HG02798 (cell line): ENCODE results near the gene KLHDC7A.

Source experiments
- ATAC-seq: cut with Tn5 transposase; IDR thresholded peaks from one replicate; pipeline ENCODE4 v1.9.1; 2021; ENCODE audit warnings: mild to moderate bottlenecking; ENCODE audit not compliant: unreplicated experiment, poor library complexity

Gene KLHDC7A

DNA sequence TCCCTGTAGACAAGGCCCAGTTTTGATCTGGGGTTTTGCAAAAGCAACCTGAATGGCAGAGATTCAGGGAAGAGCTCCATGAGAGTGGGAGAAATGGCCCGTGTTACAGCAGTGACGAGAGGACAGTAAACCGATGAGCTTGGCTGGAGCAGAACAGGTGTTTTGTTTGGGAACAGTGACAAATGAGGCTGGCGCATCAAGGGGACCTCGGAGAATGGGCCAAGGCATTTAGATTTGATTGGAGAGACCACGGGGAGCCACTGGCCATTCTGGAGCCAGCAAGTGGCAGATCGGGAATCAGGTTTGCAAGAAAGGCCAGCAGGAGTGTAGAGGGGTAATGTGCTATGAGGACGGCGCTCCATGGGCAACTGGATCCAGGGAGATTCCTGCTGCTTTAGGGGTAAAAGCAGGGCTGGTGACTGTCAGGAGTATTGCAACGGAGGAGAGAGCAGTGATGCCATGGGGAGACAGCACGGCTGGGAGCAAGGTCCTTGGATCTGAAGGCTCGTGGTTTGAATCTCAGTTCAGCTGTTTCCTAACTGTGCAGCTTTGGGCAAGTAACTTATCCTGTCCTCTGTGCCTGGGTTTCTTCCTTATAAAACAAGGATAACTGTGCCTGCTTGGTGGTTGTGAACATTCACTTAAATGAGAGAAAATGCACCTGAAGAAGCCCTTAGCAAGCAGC, 9.9 kb upstream of the KLHDC7A start:
- no peak for ATAC-seq

DNA sequence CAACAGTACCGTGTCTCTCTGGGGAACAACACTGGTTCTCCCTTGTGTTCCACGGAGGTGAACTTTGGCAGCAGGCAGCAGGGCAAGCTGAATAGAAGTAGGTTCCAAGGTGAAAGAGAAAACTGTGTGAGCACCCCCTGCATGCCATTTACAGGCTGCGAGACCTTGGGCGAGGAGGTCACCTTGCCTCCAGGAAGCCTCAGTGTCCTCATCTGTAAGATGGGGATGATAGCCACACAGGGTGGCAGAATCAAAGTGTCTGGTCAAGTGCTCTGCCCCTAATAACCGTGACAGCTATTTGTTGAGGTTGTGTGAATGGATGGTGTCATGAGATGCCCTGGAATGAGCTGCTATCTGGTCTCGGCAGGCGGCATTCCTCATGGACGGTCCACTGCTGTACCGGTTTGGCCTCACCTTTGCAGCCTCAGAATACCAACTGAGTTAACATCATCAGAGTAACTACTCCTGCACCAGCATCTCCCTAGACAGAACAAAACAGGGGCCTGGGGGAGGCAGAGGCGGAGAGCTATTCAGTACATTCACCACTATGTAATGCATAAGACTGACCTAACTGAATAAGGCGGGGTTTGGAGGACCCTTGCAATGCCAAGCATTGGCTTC, 7.4 kb upstream of the KLHDC7A start:
- ATAC-seq: no peak

DNA sequence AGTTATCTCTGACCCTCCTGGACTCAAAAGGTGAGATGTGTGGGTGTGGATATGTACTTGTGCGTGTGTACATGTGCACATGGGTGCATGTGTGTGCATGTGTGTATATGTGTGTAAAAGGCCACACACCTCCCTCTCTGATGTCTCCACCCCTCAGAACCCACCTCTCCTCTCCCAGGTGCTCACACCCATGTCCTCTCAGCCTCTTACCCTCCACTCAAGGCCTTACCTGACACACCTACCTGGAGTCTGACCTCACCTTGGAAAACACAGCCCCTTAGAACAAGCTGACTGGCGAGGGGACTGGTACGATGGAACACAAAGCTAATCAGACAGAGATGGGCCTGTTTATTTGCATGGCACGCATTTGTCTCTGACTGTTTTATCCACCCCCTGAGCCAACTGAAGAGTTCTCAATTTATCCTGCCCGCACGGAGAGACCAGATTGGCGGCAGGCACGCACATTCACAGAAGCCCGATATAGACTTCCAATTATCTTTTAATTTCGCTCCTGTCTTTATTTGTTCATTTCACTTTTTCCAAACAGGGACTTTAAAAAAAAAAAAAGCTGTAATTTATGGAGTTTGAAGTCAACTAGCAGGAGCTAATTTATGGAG, 6.1 kb upstream of the KLHDC7A start:
- ATAC-seq: no peak

DNA sequence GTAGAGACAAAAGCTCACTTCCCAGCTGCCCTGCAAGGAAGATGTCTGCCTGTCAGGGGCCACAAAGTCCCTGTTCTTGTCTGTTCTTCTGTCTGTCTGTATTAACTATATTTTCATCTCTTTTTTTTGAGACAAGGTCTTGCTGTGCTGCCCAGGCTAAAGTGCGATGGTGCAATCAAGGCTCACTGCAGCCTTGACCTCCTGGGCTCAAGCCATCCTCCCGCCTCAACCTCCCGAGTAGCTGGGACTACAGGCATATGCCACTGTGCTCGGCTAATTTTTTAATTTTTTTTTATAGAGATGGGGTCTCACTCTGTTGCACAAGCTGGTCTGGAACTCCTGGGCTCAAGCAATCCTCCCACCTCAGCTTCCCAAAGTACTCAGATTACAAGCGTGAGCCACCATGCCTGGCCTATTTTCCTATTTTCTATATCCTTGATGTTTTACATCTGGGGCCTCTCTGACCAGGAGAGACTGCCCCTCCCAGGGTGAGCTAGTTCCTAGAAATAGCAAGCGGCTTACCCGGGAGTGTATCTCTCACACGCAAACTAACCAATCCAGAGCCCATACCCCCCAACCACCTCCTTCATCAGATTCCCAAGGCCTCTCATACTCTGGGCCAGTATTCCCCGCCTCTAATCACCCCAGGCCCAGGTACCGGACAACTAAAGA, 5.4 kb upstream of the KLHDC7A start:
- ATAC-seq: no peak

DNA sequence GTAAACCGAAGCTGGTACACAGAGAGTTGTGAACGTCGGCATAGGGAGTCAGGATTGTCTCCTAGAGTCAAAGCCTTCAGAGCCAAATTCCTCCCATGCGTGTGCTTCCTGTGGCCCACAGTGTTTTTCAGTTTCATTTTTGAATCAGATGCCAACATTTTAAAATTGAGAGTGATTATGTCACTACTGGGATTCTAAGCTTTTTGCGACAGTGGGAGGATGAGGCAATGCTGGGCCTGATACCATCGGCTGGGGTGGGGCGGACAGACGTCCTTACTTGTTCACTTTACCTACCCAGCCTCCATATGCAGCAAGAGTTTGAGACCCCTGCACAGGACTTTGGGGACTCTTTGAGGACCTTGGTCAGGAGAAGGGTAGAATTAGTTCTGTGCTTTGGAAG, 1.3 kb upstream of the KLHDC7A start:
- ATAC-seq: no peak

DNA sequence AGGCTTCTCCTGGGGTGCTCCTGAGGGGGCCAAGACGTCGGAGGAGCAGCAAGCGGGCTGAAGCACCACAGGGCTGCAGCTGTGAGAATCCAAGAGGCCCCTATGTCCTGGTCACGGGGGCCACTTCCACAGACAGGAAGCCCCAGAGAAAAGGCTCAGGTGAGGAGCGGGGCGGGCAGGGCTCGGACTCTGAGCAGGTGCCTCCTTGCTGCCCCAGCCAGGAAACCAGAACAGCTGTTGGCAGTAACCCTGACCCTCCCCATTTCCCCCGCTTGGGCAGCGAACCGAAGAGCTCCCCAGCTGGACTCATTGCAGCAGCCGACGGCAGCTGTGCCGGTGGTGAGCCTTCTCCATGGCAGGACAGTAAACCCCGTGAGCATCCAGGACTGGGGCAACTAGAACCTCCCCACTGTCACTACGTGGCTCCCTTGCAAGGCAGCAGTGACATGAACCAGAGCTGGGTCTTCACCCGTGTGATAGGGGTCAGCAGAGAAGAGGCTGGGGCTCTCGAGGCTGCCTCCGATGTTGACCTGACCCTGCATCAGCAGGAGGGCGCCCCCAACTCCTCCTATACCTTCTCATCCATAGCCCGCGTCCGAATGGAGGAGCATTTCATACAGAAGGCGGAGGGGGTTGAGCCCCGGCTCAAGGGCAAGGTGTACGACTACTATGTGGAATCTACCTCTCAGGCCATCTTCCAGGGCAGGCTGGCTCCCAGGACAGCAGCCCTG, 625 bp downstream of the KLHDC7A start:
- no peak for ATAC-seq

DNA sequence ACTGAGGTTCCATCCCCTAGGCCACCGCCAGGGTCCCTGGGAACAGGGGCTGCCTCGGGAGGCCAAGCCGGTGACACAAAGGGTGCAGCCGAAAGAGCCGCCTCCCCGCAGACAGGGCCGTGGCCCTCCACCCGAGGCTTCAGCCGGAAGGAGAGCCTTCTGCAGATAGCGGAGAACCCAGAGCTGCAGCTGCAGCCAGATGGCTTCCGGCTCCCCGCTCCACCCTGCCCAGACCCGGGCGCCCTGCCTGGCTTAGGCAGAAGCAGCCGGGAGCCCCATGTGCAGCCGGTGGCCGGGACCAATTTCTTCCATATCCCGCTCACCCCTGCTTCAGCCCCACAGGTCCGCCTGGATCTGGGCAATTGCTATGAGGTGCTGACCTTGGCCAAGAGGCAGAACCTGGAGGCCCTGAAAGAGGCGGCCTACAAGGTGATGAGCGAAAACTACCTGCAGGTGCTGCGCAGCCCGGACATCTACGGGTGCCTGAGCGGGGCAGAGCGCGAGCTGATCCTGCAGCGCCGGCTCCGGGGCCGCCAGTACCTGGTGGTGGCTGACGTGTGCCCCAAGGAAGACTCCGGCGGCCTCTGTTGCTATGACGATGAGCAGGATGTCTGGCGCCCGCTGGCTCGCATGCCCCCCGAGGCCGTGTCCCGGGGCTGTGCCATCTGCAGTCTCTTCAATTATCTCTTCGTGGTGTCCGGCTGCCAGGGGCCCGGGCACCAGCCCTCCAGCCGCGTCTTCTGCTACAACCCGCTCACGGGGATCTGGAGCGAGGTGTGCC, 1.4 kb downstream of the KLHDC7A start:
- no peak for ATAC-seq

DNA sequence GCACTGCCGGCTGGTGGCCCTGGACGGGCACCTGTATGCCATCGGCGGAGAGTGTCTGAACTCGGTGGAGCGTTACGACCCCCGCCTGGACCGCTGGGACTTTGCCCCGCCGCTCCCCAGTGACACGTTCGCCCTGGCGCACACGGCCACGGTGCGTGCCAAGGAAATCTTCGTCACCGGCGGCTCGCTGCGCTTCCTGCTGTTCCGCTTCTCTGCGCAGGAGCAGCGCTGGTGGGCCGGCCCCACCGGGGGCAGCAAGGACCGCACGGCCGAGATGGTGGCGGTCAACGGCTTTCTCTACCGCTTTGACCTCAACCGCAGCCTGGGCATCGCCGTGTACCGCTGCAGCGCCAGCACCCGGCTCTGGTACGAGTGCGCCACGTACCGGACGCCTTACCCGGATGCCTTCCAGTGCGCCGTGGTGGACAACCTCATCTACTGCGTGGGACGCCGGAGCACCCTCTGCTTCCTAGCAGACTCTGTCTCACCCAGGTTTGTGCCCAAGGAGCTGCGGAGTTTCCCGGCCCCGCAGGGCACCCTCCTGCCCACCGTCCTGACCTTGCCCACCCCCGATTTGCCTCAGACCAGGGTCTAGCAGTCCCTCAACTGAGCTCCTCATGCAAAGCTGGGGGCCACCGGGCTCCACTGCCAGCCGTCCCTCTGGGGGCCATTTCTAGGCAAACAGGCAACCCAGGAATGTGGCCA, 2.1 kb downstream of the KLHDC7A start:
- no peak for ATAC-seq

DNA sequence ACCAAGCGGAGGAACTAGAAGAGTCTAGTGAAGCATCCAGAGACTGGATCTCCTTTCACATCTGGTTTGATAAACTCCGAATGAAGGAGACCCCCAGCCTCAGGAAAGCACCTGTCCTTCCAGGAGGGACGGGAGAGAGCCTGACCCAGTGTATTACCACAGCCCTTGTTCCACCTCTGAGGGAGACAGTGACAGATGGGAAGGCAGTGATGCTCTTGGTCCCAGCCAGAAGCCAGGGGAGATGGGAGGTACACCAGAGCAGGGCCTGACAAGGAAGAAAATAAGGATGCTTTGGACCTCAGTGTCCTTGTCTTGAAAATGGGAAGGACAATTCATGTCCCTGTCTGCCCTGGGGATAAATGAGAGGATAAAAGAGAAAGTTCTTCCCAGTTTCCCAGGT, 3.5 kb downstream of the KLHDC7A start:
- ATAC-seq: no peak

DNA sequence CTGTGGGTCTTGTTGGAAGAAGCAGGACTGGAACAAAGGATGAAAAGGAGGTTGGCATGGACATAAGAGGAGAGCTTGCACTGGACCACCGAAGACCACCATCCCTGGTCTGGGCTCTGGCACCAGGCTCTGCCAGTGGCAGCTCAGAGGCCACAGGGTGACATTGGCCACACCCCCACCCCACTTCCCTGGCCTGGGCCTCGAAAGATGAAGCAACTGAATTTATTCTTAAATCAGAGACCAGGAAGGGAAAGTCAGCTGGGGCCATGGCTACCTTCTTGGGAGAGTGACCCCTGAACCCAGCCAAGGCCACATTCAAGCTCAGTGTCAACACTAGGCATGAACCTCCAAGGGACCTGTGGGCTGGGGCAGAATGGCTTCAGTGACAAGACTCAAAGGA, 4.0 kb downstream of the KLHDC7A start:
- ATAC-seq: no peak

DNA sequence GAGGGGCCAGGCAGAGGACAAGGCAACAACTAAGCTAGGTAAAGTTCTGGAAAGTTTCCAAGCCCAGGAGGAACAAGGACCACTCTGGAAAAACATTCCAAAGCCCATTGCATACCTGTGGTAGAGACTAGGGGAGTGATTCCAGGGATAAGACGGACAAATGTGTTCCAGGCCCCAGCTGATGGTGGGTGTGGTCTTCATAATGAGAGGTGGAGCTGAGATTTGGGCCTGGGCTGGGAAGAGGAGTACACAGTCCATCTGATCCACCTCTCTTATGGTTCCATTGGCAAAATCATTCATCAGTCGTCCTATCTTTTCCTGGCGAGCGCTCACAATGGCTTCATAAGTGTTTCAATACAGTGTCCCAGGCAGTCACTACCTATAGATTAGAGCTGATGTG, 4.5 kb downstream of the KLHDC7A start:
- no peak for ATAC-seq

DNA sequence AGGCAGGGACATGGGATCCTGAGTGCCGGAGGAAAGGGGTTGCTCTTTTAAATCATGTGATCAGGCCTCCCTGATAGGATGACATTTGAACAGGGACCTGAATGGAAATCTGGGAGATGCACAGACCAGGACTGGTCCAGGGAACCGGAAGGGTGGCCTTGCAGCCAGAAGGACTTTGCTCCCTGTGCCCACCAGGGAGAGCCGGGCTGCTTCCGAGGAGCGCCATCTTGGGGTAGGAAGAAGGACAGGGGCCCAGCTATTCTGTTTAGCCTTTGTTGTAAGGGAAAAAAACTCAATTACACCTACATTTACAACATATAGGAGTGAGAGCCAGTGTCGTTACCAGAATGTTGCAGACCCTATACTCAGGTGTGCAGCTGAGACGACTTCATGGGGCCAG, 5.5 kb downstream of the KLHDC7A start:
- ATAC-seq: no peak

DNA sequence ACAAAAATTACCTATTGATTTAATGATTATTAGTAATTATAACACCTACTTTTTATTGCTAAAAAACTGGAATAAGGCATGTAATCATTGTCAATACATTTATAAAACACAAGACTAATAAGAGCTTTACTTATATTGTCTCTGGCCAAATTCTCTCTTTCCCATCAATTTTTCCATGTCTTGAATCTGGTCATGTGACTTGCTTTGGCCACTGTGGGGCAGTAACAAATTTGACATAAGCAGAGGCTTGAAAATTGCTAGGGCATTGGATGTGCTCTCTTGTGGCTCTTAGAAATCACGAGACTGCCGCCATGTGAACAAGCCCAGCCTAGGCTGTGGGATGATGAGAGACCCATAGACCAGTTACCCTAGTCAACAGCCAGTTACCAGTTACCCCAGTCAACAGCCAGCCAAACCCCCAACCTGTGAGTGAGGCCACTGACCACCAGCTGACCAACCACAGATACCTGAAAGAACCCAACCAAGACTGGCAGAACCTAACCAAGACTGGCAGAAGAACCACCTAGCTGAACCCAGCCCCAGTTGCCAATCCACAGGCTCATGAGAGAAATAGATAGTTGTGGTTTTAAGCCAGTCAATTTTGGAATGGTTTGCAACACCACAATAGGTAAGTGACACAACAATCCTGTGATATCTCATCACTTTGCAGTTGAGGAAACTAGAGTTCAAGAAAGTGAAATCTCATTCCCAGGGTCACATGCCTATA, 8.8 kb downstream of the KLHDC7A start:
- no peak for ATAC-seq

DNA sequence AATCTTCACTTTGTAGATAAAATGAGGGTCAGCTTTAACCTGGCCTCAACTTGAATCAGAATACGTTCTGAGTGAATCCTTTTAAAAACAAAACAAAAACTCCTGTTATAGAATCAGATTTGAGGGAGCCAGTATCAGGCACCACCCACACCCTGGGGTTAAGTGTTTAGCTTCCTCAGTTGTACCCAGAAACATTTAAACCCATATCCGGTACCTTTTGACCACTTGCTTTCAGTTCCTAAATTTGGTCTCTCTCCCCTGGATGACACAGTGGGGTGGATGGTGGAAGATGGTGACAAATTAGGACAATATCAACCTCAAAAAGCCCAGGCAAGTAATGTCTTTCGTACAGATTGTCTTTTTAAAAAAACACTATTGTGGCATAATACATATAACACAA, 10.4 kb downstream of the KLHDC7A start:
- ATAC-seq: no peak

DNA sequence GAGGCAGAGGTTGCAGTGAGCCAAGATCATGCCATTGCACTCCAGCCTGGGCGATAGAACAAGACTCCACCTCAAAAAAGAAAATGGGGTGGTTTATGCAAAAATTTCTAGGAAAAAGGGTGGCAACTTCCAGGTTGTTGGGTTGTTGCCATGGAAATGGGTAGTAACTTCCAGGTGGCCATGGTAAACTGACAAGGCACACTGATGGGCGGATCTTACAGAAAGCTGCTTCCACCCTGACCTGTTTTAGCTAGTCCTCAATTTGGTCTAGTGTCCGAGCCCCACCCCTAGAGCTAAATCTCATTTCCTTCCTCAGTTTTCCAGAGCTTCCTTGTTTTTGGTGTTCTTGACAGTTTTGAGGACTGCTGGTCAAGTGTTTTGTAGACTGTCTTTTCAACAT, 13.6 kb downstream of the KLHDC7A start:
- ATAC-seq: no peak

DNA sequence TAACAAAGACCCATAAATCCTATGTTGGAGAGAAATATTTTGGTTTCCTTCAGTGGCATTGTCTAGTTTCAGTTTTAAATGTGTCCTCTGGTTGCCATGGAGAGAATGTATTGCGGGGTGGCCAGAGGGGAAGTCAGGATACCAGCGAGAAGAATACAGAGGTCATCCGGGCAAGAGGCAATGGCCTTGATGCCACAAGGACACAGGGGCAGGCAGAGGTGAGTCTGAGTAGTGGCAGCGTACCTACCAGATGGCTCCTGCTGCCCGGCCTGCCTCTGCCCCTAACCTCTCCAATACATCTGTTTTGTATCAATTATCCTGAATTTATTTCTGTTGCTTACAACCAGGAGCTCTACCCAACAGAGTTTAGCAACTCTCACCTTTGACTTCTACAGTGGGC, 14.9 kb downstream of the KLHDC7A start:
- ATAC-seq: no peak

DNA sequence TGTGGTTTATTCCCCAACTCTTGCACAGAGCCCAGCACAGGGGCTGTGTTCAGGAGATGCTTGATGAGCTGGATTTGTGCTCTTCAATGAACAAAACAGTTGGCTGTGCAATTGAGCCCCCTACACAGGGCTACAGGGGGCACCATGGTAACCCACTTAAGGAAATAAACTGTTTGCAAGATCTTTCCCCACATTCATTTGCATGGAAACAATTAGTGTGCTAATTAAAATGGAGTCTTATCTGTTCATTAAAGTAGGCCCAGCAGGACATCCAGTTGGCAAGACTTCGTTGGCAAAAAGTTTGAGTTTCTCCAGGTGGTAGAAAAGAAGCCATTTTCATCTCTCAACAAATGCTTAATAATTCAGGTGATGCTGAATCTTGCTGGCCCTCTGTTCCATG, 15.3 kb downstream of the KLHDC7A start:
- ATAC-seq: no peak

DNA sequence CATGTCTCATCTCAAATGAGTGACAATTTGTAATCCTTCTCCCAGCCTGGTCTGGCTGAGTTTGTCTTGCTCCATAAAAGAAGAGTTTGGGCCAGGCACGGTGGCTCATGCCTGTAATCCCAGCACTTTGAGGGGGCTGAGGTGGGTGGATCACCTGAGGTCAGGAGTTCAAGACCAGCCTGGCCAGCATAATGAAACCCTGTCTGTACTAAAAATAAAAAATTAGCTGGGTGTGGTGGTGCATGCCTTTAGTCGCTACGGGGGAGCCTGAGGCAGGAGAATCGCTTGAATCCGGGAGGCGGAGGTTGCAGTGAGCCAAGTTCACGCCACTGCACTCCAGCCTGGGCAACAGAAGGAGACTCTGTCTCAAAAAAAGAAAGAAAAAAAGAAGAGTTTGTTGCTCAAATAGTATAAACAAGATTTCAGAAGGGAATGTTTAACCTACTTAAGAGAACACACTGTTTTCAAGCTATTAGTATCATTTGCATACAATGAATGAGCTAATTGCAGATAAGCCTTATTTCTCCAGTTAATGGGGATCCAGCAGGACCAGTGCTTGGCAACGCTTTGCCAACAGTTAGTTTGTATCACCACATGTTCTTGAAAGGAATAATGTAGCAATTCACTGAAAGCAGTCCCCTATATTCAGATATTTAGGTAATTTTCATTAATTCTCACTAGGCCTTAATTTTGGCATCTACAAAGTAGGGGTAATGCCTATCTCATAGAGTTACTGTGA, 15.9 kb downstream of the KLHDC7A start:
- ATAC-seq: no peak
